ENCODE data around the gene HLA-A. TPM values are rescaled to one million over a fixed set of nuclear protein-coding genes. Genes with fewer than 3 reads are reported as not detected.

HLA-A gene
- total and polyA plus RNA-seq, 9 of the 15 experiments (the other 6 are each of a cell fraction or from before 2014, with no cell fraction given): 0.46 to 3.3 TPM; not detected in 7

- no peak for DNase-seq (ENCODE audit: extremely low read depth in 1 of 4, low spot score in 3 of 4)
- H3K9me3 ChIP-seq (replicated peaks; ENCODE audit: control insufficient read depth, insufficient read depth, low read depth, low read length): no peaks in the 10 kb centered on the region
- H3K27me3 ChIP-seq (ENCODE audit: control insufficient read depth in 2 of 2, insufficient read depth in 2 of 2, low read length in 2 of 2): no peaks in the 10 kb centered on the region; a peak in 1 of 5 replicates
- H3K79me2 ChIP-seq (ENCODE audit: control insufficient read depth, insufficient read depth, low read length): no peaks in the 10 kb centered on the region
- no peak overlapping the region for H2AFZ ChIP-seq (ENCODE audit: low read depth, low read length)
- POLR2A ChIA-PET: interaction anchor here (1.4 kb wide), 1 partner anchor 11 kb away, joined by 4 read pairs; no protein-coding TSS in a partner anchor
- H3K27ac ChIP-seq (ENCODE audit: extremely low read depth, low read depth, low read length): no peak overlapping the region
- no peak for ATAC-seq
- no peaks in the 10 kb centered on the region for H3K36me3 ChIP-seq (ENCODE audit: control insufficient read depth, insufficient read depth, low read length)
- CTCF ChIA-PET (ENCODE audit: low intra/inter-chr PET ratio): no interaction called here
- no TSS peak for BruUV-seq (replicated peaks)
- no peak overlapping the region for H3K4me3 ChIP-seq
- 9% methylated on average over 4 of the region's 4 CpGs for WGBS (ENCODE audit: insufficient coverage, low coverage, missing lambda C conversion rate)
- H3K4me2 ChIP-seq (ENCODE audit: insufficient read depth, low read length): no peak overlapping the region
- in situ Hi-C loops (cut with MboI): no loop called here
- no peak for FAIRE-seq
- peaks cover 0 to 7% of the 10 kb centered on the region in 2 experiments; a peak in 1 of 5 replicates for H3K4me1 ChIP-seq (replicated peaks in 1 of 2; ENCODE audit: control insufficient read depth in 2 of 2, insufficient read depth in 2 of 2, low read length in 2 of 2)
- intact Hi-C loops (cut with micrococcal nuclease): loop anchor here (5.0 kb wide), 1 partner anchor 54 kb away; no protein-coding TSS in a partner anchor
- no peaks in the 10 kb centered on the region for H4K20me1 ChIP-seq (replicated peaks; ENCODE audit: control insufficient read depth, insufficient read depth, low read length)
- no peak overlapping the region for H3K9ac ChIP-seq (ENCODE audit: insufficient read depth in 1 of 2, low read depth in 2 of 2, low read length in 2 of 2)
- no peaks in the 10 kb centered on the region for H3K9me1 ChIP-seq (ENCODE audit: control insufficient read depth, insufficient read depth, low read length)
- TF ChIP-seq ZNF444 (CRISPR knock-in tag; IDR thresholded peaks at IDR 0.05) (no peak), NBN (IDR thresholded peaks at IDR 0.05; ENCODE audit: low read depth) (no peak), CBX3 (IDR thresholded peaks at IDR 0.05; ENCODE audit: borderline replicate concordance in 1 of 2, low read length in 2 of 2) (no peak), ZNF511 (CRISPR knock-in tag; IDR thresholded peaks at IDR 0.05) (no peak), ZBTB26 (CRISPR knock-in tag; IDR thresholded peaks at IDR 0.05) (no peak), CSDE1 (IDR thresholded peaks at IDR 0.05) (no peak), ZNF57 (CRISPR knock-in tag; IDR thresholded peaks at IDR 0.05) (no peak), PHF8 (IDR thresholded peaks at IDR 0.05; ENCODE audit: borderline replicate concordance, low read length) (no peak), TARDBP (IDR thresholded peaks at IDR 0.05) (no peak), ZBTB7A (IDR thresholded peaks at IDR 0.05; ENCODE audit: borderline replicate concordance, control insufficient read depth, low read depth, low read length) (no peak), ETS1 (conservative IDR thresholded peaks at IDR 0.05; ENCODE audit: control insufficient read depth, low read depth, low read length) (no peak), MTA1 (IDR thresholded peaks at IDR 0.05; ENCODE audit: borderline replicate concordance) (no peak), ATF3 (IDR thresholded peaks at IDR 0.05) (no peak), ATF3 (CRISPR knock-in tag; conservative IDR thresholded peaks at IDR 0.05) (no peak), ZNF280B (CRISPR knock-in tag; IDR thresholded peaks at IDR 0.05) (no peak), TFE3 (CRISPR knock-in tag; IDR thresholded peaks at IDR 0.05) (no peak), ZNF239 (CRISPR knock-in tag; IDR thresholded peaks at IDR 0.05) (no peak)
Measured at GRCh38 chr6:29941016-29941415, 1.3 kb upstream of the HLA-A start.
